RPMI7951 (cell line): ENCODE measurements around the gene CX3CR1. TPM values are rescaled to one million over a fixed set of nuclear protein-coding genes. Genes with fewer than 3 reads are reported as not detected.
"Not testable (repeated sequence)": the region's sequence is repeated elsewhere in the genome, so short reads cannot be mapped to it uniquely, and the experiment has no call there.

Source experiments
- DNase-seq: peaks from one replicate; pipeline ENCODE4 v3.0.0-alpha.2; 2012; ENCODE audit warnings: low read depth
- total RNA-seq: library from RNA; depleted of rRNA; stranded (reverse); fragments of >200 nt; shearing (Covaris generic); gene quantifications from 2 replicates; pipeline ENCODE4 v1.2.3, GENCODE V29; 2014; rRNA removed

CX3CR1 gene
- under 0.01 TPM in 1 of 2 replicates, not detected in the other for total RNA-seq

GRCh38 chr3:39279745-39280517 lies at the start of gene CX3CR1:
Gene CX3CR1 (minus strand): TSS chr3:39280036. CDS start chr3:39266509, 13,527 bp downstream.
- DNase-seq, result no peak

DNA sequence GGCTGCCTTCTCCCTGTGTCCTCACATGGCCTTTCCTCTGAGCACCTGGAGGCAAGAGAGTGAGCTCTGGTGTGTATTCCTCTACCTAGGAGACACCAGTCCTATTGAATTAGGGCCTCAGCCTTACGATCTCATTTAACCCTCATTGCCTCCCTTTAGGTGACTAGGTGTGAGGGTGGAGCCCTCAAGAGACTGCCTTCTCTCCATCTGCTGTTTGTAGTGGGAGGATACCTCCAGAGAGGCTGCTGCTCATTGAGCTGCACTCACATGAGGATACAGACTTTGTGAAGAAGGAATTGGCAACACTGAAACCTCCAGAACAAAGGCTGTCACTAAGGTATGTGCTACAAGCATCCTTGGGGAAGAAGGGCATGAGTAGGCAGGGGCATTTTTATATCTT lies 49.7 kb upstream of the CX3CR1 start, which contains the start of gene CCR8:
CCR8 (plus strand) TSS at position 217 of the 400 bp plus-strand sequence. CDS start 2,623 bp downstream, outside the sequence.
- no peak for DNase-seq

- no peak for DNase-seq
These were observed 48.0 kb upstream of the CX3CR1 start for GRCh38 chr3:39327746-39328349.

GRCh38 chr3:39327053-39327745 lies 47.4 kb upstream of the CX3CR1 start:
- DNase-seq, result no peak

- no peak for DNase-seq
These were observed 45.4 kb upstream of the CX3CR1 start for GRCh38 chr3:39325236-39325635.

DNA sequence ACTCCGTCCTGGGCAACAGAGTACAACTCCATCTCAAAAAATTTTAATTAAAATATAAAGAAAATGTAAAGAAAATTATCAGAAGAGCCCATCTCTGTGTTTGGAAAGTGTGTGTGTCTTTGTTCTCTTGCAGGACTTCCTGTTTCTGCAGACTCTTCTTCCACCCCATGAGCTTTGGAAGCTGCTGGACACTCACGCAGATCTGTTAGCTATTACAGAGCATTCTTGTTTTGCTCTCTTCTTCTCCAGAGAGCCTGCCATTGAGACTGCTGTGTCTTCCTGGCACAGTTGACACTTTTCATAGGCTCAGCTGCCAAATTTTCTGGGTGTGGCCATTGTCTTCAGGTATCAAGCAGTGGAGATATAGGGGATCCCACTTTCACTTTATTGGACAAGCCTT lies 43.7 kb upstream of the CX3CR1 start:
- DNase-seq, result no peak

DNA sequence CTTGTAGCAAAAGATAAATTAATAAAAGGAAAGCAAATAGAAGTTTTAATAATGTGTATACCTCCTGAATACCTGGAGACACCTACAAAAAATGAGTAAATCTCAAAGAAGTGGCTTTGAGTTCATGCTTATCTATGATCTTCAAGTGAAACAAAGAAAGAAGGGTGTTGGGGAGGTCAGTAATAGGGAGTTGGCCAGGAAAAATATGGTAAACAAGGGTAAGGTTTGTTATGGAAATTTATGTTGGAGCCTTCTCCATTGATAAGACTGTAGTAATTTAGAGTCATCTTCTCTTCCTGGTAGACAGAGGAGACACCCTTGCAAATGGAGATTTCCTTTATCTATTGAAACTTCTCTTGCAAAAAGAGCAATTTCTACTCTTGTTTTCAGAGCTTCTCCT lies 43.1 kb upstream of the CX3CR1 start:
- no peak for DNase-seq

GRCh38 chr3:39322209-39322715 lies 42.4 kb upstream of the CX3CR1 start:
- not testable (repeated sequence) for DNase-seq

- DNase-seq, result peak; percentile 42
These were observed 41.7 kb upstream of the CX3CR1 start for GRCh38 chr3:39321574-39321983.

DNA sequence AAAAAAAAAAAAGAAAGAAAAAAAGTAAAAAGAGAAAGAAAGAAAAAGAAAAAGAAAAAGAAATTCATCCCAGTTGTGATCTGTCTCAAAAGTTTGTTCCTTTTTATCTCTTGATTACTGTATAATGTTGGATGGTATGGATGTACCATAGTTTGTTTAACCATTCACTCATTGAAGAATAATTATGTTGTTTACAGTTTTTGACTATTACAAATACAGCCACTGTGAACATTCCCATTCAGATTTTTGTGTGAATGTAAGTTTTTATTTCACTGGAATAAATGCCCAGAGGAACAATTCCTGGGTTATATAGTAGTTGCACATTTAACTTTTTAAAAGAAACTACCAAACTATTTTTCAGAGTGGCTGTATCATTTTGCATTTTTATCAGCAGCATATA lies 39.4 kb upstream of the CX3CR1 start:
- no peak for DNase-seq

GRCh38 chr3:39318301-39318700 lies 38.5 kb upstream of the CX3CR1 start:
- no peak for DNase-seq

GRCh38 chr3:39317571-39318169 lies 37.8 kb upstream of the CX3CR1 start:
- DNase-seq, result peak; percentile 10

DNA sequence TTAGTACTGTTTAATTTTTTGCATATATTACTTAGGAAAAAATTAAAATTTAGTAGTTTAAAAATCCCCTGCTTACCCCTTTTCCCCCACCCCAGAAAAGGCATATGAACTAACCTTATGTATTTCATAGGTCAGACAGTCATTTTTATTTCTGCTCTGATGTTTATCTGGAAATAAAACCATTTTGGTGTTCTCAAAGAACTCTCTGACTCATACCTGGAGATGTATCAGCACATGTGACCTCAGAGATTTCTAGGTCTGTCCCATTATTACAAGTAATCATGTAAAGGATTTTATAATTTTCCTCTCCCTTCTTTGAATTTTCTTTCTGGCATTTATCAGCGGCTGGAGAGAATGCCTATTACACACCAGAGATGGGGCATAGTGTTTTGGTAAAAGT lies 35.6 kb upstream of the CX3CR1 start:
- no peak for DNase-seq

DNA sequence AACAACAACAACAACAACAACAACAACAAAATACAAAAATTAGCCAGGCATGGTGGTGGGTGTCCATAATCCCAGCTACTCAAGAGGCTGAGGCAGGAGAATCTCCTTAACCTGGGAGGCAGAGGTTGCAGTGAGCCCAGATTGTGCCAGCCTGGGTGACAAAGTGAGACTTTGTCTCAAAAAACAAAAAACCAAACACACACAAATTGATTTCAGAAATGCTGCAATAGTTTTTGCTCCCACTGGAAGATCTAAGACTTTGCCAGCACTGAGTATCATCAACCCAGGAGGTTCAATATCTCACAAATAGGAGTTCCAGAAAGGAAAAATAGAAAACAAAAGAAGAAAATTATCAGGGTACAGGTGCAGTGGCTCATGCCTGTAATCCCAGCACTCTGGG lies 33.5 kb upstream of the CX3CR1 start:
- no peak for DNase-seq

- DNase-seq, result no peak
These were observed 22.3 kb upstream of the CX3CR1 start for GRCh38 chr3:39302178-39302577.

DNA sequence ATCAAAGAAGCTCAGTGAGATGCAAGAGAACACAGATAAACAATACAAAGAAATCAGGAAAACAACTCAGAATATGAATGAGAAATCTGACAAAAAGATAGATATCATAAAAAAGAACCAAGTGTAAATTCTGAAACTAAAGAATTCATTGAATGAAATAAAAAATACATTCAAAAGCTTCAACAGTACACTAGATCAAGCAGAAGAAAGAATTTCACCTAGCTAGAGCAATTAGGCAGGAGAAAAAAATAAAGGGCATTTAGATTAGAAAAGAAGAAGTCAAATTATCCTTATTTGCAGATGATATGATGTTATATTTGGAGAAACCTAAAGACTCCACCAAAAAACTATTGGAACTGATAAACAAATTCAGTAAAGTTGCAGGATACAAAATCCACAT lies 19.4 kb upstream of the CX3CR1 start:
- DNase-seq, result no peak

- no peak for DNase-seq
These were observed 16.6 kb upstream of the CX3CR1 start for GRCh38 chr3:39296197-39297077.

- DNase-seq, result no peak
These were observed 15.4 kb upstream of the CX3CR1 start for GRCh38 chr3:39295184-39295775.

DNA sequence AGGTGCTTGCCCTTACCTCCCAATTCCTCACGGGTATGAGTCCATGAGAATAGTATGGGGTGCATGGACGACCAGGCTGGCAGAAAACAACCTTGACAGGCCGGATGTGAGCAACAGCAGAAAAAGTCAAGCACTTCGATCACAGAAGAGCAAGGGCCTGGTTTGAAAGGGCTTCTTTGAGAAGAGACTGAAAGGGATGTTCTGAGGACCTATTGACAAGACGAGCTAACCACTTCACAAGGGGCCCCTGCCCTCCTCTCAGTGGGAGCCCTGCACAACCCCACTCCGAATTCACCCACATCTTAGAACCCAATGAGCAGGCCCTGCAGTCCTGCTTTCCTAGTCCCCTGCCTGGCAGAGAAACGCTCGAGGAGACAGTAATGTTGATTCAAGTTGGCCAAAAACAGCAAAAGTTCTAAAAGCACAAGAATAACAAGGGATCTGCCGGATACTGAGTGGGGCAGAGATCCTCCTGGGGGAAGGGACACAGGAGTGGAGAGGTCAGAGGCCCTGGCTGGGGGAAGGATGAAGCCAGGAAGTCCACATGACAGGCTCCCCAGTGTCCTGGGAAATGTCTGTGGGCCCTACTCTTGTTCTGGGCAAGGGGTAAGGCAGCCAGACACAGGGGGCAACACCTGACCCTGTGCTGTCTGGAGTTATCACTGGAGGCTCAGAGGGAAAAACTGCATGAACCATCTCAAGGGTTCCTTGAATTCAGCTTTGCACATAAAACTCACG lies 14.8 kb upstream of the CX3CR1 start:
- no peak for DNase-seq

- DNase-seq, result no peak
These were observed 13.1 kb upstream of the CX3CR1 start for GRCh38 chr3:39292961-39293360.
